Hindlimb muscle (tissue), 1 donor: ENCODE measurements around the gene SEPTIN11. TPM values are rescaled to one million over a fixed set of nuclear protein-coding genes. Genes with fewer than 3 reads are reported as not detected.

Experiments used
- DNase-seq: peaks from one replicate; pipeline ENCODE4 v3.0.0-alpha.2; 2013
- polyA plus RNA-seq: library from polyadenylated mRNA; unstranded; fragments of 120-200 nt; gene quantifications from one replicate; pipeline ENCODE4 v1.2.1, GENCODE V29; 2013; ENCODE audit not compliant: insufficient read length

SEPTIN11 gene
- 298 TPM for polyA plus RNA-seq

DNA sequence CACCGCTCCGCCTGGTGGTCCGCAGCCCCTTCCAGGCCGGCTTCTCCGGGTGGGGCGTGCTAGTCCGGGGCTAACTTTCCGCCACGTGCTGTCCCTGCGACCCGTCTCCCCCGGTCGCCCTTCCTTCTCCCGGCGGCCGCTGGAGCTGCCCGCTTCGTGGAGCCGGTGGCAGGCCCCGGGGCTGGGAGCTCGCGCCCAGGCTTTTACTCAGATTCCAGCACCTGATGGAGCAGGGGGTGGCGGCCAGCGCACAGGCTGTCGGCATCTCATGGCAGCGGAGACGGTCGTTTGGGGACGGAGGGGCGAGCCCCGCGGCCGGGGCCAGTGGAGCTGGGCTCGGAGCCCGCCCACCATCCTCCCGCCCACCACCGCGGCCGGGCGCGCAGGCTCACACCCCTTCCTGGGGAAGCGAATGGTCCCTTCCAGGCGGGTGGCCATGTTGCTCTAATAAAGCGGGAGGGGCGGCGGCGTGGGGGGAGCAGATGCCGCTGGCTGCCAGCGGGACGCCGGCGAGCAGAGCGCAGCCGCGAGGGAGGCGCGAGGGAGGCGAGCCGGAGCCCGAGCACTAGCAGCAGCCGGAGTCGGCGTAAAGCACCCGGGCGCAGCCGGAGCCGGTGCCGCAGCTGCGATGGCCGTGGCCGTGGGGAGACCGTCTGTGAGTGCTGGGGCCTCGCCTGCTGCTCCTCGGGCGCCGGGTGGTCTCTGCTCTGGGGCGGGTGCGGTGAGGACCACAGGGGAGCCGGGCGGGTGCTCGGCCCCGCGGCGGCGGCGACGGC is at the start of gene SEPTIN11:
Gene SEPTIN11 (plus strand): TSS at position 477 of the 776 bp plus-strand sequence. CDS start 152 bp downstream, at position 629.
- peak; percentile 96 for DNase-seq

DNA sequence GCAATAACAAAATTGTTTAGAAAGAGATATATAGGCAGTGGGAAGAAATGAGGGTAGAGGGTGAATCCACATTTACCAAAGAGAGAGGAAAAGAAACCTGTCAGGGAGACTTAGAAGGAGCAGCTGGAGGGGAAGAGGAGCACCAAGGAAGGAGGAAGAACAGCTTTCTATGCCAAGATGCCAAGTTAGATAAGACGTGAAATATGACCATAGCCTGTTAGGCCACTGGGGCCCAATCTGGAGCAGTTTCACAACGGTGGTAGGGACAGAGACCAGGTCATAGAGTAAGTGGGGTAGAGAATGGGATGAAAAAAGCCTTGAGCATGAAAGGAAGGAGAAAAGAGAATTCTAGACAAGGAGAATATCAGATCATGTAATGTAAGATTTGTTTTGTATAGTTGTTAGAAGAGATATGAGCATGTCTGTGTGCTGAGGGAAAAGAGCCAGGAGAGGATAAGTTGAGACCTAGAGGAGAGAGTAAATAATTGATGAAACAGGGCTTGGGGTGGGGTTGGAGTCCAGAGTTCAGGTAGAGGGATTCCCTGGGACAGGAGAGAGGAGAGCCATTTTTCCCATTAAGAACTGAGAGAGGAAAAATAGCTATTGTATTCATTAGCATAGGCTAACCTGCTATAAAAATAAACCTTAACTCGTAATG is 47.2 kb upstream of the SEPTIN11 start:
- DNase-seq = no peak

DNA sequence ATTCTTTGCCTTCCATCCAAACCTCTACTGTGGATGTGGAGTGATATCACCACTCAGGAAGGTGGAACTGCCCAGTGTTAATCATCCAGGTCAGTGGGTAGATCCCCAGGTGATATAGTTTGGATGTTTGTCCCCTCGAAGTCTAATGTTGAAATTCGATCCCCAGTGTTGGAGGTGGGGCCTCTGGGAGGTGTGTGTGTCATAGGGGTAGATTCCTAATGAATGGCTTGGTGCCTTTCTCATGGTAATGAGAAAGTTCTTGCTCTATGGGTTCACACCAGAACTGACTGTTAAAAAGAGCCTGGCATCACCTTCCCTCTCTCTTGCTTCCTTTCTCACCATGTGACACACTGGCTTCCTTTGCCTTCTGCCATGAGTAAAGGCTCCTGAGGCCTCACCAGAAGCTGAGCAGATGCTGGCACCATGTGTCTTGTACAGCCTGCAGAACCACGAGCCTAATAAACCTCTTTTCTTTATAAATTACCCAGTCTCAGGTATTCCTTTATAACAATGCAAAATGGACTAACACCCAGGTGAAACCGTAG is 44.8 kb upstream of the SEPTIN11 start:
- no peak for DNase-seq

DNA sequence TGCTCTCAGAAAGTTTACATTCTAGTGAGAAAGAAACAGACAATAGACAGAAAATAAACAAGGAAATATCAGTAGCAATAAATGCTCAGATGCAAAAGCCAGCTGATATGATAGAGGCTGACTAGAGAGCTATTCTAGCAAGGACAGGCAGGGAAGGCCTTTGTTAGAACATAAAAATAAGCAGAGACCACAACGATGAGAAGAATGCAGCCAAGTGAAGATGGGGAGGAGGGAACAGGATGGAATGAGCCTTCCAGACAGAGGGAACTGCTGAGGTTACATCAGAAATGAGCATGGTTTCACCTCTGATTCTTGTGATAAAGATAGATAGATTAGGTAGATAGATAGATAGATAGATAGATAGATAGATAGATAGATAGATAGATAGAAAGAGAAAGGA is 44.0 kb upstream of the SEPTIN11 start:
- no peak for DNase-seq

DNA sequence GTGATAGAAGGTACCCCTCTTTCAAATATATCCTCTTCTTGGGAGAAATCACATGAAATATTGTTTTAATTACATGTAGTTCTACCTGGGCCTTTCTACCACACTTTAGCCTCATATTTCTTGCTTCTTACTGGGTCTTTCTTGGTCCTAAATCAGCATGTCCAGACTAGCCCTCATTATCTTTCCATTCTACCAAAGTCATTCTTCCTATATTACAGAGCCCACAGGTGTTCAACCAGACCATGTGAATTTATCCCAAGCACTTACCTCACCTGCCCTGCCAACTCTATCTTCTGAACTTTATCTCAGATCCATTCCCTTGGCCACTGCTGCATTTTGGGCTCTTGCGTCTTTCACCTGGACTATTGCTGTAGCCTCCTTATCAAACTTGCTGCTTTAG is 39.8 kb upstream of the SEPTIN11 start:
- DNase-seq = no peak

DNA sequence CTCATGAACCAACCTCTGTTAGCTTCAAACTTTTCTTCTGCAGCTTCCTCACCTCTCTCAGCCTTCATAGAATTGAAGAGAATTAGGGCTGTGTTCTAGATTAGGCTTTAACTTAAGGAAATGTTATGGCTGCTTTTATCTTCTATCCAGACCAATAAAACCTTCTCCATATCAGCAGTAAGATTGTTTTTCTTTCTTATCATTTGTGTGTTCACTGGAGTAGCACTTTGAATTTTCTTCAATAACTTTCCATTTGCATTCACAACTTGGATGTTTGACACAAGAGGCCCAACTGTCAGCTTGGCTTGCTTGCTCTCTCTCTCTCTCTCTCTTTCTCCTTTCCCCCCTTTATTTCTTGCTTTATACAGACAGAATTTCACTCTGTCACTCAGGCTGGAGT is 28.8 kb upstream of the SEPTIN11 start:
- no peak for DNase-seq

DNA sequence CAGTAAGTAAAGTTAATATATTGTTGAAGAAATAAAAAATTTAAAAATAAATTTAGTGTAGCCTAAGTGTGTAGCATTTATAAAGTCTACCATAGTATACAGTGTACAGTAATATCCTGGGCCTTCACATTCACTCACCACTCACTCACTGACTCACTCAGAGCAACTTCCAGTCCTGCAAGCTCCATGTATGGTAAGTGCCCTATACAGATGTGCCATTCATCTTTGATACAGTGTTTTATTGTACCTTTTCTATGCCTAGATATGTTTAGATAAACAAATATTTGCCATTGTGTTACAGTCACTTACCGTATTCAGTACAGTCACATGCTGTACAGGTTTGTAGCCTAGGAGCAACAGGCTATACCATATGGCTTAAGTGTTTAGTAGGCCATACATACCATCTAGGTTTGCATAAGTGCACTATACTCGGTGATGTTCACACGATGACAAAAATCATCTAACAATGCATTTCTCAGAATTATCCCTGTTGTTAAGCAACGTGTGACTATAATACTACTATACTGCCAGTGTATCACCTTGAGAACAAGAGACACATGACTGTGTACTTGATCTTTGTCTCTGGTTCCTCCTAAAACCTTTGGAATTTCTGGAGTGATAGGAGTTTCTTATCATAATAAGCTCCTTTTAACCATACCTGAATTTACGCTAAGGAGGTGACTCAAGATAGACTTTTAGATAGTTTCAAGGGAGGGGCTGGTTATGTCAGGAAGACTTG is 25.8 kb upstream of the SEPTIN11 start:
- DNase-seq = no peak

DNA sequence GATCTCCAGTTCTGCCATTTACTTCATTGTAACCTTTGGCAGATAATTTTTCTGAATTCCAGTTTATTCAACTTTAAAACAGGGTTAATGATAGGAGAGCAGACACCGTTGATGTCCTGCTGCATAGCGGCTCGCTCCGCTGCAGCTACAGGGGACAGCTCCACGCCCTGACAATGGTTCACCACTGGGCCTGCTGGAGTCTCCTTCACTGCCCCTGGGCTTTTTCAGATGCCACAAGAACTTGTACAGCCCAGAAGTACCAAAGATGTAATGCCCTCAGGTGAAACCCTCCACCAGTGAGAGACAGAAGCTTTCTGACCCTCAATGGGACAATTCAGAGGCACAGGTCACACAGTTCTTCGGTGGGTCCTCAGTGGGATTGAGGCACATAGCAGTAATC is 22.7 kb upstream of the SEPTIN11 start:
- DNase-seq = no peak

DNA sequence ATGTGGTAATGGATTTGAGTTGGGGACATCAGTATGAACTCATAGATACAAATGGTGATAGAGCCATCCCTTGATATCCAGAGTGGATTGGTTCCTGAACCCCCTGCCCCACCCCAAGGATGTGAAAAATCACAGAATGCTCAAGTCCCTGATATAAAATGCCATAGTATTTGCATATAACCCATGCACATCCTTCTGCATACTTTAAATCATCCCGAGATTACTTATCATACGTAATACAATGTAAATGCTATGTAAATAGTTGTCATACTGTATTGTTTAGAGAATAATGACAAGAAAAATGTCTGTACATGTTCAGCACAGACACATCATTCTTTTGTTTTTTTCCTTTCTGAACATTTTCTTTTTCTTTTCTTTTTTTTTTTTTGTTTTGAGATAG is 18.9 kb upstream of the SEPTIN11 start:
- no peak for DNase-seq

DNA sequence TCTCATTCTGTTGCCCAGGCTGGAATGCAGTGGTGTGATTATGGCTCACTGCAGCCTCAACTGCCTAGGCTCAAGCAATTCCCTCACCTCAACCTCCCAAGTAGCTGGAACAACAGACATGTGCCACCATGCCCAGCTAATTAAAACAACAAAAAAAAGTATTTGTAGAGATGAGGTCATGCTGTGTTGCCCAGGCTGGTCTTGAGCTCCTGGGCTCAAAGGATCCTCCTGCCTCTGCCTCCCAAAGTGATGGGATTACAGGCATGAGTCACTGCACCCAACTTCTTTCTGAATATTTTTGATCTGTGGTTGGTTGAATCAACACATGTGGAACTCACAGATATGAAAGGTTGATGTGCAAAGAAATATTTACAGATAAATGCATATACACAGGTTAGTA is 18.5 kb upstream of the SEPTIN11 start:
- no peak for DNase-seq

DNA sequence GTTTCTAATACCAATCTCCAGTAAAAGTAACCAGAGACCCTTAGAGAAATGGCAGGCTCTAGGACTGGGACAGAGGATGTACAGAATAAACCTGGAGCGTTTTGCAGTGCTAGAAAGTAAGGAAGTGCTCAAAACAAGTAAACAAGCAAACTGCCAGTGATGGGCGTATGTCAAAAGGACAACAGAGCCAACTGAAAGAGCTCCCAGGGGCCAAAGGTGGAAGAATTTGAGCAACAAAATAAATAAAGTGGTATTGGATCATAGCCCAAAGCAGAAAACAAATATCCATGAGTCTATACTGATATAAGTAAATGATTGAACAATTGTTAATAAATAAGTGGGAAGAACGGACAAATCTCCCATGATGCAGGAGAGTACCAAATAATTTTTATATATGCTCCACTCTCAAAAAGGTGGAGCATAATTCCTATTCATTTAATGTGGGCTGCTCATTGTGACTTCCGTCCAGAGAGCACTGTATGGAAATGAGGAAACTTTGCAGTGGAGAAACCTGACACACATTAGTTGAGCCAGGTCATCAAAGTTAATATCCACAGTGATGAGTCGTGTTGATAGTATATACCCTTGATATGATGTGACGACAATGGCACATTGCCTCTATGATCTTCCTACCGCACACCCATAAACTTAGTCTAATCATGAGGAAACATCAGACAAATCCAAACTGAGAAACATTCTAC is 17.8 kb upstream of the SEPTIN11 start:
- no peak for DNase-seq

DNA sequence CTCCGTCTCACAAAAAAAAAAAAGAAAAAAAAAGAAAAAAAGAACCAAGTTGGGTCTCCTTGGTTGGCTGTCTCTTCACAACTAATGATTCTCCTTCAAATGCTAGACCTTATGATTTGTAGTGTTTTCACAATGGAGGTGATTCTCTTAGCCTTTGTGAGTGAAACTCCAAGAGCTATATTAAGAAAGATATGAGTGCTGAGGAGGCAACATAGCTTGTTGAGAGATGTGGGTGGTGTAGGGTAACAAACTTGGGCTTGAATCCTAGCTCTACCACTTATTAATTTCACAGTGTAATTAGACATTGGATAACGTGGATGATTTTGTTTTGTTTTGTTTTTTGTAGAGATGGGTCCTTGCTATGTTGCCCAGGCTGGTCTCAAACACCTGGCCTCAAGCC is 10.4 kb upstream of the SEPTIN11 start:
- DNase-seq = no peak

DNA sequence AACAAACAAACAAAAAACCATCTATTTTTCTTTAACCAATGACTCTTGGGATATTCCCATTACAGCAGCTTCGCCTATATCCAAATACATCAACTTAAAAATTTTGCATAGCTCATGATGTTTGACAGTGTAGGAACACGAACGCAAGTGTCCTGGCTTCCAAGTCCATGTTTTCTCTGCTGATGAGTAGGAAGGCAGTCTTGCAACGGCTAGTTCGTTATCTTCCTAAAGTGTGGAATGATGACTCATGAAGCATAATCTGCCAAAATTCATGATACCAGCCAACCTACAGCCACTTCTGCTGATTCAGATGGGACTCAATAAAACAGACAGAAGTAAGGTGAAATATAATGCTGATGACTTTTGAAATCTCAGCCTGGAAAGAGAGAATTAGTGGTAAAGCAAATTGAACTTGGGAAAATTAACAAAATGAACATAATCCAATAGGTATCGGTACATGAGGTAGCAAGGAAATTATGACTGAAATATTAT is 6.4 kb upstream of the SEPTIN11 start:
- no peak for DNase-seq

DNA sequence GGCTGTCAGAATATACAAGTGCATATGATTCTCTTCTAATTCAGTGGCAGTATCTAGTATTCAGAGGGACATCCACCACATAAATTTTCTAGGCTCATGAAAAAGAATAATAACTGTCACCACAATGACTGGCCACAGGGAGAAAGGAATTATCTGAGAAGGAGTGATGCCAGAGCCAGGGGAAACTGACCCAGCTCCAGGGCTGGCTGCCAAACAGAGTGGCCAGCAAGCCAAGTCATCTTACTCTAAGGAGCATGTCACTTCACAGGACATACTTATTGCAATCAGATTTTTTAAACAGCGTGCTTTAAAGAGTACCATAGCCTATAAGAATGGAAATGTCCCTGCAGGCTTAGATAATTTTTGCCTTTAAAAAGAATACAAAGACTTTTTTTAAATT is 5.8 kb upstream of the SEPTIN11 start:
- no peak for DNase-seq

DNA sequence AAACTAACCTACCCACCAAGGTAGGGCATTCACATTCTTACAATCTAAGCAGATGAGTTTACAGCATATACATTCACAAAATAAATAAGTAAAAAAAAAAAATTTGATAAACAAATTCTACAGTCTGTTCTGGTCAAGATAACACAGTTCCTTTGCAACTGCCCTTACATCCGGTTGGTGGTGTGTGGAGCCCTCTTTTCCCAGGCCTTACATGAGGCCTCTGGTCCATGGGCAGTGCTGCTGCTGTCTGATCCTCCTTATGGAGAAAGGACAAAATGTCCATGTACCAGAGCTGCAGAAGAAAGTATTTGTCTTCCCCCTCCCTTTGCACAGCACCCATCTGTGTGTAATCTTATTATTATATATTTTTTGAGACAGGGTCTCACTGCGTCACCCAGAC is 2.2 kb upstream of the SEPTIN11 start:
- no peak for DNase-seq

DNA sequence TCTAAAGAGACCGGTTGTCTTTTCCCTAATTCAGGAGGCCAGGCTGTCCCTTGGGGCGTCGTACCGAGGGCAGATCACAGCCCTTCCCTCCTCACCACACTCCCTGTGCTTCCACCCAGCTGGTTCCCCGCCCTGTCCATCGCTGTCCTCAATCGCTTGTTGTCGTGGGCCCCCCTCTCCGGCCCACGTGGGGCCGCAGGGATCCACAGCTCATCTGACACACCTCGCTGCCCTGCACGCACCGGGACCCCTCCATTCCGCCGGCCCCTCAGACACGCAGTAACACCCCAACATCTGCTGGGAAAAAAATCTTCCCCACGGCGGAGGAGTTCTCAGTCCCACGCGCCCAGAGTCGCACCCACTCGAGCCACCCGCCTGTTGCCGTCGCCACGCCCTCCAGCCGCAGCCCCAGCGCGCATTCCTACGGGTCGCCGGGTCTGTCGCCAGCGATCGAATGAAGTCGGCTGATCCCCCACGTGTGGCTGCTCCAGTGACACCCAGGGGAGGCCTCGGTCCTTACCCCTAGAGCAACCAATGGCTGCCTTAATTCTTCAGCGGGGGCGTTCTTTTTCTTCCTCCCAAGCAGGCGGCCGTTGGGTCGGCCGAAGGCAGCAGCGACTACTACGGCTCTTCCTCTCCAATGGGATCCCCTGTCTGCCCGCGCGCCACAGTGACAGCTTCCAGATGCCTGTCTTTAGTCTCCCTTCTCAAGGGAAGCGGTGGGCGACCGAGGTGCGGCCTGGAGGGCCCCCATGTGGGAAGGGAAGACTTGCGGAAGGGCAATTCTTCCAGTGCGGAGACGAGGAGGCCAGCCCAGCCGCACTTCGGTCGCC is 893 bp upstream of the SEPTIN11 start:
- DNase-seq = peak; percentile 70

DNA sequence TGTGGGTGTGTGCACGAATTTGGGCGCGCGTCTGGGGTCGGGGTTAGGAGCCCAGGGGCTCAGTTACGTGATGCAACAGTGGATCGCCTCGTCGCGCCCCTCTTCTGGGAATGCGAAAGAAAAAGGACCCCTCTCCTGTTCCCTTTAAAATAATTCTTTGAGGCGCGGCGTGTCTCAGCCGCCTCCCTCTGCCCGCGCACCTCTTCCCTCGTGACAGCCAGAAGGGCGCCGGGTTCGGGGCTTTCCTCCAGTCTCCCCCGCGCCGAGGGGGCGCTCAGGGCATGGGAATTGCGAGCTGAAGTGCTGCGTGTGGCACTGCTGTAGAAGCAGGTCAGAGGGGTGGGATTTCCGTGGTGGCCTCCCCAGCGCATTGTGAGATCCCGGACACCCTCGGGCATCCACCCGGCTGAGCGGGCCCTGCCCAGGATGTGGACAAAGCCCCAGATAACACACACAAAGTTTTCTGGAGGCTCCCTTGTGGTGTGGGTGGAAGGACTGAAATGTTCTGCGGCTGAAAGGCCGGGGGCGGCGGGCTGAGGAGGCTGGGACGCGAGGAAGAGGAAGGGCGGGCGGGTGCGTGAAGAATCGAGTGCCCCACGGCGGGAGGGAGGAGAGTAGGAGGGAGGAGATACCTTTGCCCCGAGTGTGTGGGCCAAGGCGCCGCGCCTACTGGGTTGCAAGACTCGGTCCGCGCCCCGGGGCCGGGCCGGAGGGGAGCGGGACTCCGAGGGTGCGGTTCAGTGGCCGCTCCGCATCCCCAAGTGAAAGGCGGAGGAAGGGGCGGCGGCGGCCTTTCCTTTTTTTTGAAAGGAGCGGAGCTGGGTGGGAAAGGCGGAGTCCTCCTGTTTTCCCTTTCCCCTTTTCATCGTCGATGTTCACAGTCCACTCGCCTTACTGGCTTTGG is 752 bp downstream of the SEPTIN11 start:
- DNase-seq = peak; percentile 51

DNA sequence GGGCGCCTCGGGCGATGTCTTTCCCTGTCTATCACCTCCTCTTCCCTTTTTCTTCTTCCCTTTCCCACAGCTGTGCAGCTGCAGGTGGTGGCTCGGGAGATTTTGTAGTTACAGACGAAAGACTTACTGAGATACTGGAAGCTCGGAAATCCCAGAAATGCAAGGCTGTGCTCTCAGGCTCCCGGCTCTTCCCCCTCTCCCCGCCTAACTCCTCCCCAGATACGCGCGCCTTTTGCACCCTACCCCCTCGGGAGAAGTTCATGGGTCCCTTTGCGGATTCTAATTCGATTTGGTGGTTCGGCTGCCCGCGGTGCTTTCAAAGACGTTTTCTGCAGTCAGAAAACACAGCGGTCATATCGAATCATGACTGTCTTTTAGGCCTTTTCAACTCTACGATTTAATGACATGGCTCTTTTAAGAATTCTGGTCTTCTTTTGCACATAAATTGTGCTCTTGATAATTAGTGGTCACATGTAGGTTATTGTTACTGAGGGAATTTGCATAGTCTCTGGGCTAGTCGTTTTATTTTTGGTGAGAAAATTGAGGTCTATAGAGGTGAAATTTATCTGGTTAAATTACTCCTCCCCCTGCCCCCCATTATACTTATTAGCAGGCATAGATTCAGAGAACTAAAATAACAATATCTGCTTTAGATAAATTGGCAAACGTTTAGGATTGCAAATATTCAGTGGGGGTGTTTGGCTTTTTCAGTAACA is 1.6 kb downstream of the SEPTIN11 start:
- peak; percentile 51 for DNase-seq

DNA sequence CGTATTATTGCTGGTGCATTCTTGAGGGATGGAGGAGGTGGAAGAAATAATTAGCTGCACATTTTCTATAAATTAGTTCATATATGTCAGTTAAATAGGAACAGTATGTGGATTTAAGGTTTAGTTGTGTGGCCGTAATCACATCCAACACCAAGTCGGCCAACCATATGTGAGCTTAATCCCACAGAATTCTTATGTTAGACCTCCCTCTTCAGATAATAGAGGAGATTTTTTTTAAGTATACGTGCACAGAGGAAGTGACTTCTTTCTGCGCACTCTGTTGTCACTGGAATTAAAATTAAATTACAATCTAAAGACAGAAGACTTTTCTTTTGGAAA is 2.1 kb downstream of the SEPTIN11 start:
- no peak for DNase-seq

DNA sequence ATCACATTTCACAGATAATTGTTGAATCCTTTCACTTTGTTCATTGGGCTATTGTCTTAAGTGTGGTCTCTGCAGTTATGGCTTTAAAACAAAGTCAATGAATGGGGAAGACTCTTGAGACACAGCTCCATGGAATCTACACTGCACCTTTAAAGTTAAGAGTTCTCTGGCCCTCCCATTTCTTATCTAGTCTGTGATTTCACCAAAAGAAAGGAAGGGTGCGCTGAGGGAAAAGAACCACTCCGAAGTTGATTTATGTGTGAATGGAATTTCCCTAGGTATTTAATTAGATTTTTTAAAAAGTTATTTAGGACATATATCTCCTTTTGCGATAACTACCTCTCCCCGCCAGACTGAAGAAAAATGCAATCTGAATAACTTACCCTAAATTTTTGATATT is 2.5 kb downstream of the SEPTIN11 start:
- DNase-seq = no peak
